Calu3 (cell line): ENCODE data around the gene TRERF1. TPM values are rescaled to one million over a fixed set of nuclear protein-coding genes. Genes with fewer than 3 reads are reported as not detected.

Source experiments
- BruUV-seq: library from RNA; stranded (reverse); fragments of 400-500 nt; replicated peaks from 2 replicates; lab custom pipeline; 2021; lab: Mats Ljungman, UMichigan
- CTCF ChIA-PET: fragments of 300-600 bp; sonication (Branson Sonifier 250); formaldehyde crosslinking; loops from one replicate; lab custom pipeline; 2022; ENCODE audit warnings: antibody characterized with exemption; lab: Charles Lee
- DNase-seq: peaks from one replicate; pipeline ENCODE4 v3.0.0; 2022
- H3K27ac Mint-ChIP-seq: one replicate; pipeline ENCODE4 v1.8.0; 2022; ENCODE audit warnings: mixed read lengths; ENCODE audit not compliant: unreplicated experiment
- H3K27me3 Mint-ChIP-seq: one replicate; pipeline ENCODE4 v1.8.0; 2022; ENCODE audit warnings: mixed read lengths; ENCODE audit not compliant: unreplicated experiment
- H3K36me3 Mint-ChIP-seq: one replicate; pipeline ENCODE4 v1.8.0; 2022; ENCODE audit warnings: mild to moderate bottlenecking, moderate library complexity, mixed read lengths; ENCODE audit not compliant: insufficient read depth, unreplicated experiment
- H3K4me1 Mint-ChIP-seq: one replicate; pipeline ENCODE4 v1.8.0; 2022; ENCODE audit warnings: mild to moderate bottlenecking, low read depth, mixed read lengths; ENCODE audit not compliant: unreplicated experiment
- H3K4me3 Mint-ChIP-seq: one replicate; pipeline ENCODE4 v1.8.0; 2022; ENCODE audit warnings: mild to moderate bottlenecking, low read depth, moderate library complexity, mixed read lengths; ENCODE audit not compliant: unreplicated experiment
- H3K9me3 Mint-ChIP-seq: one replicate; pipeline ENCODE4 v1.8.0; 2022; ENCODE audit warnings: low read depth, mixed read lengths; ENCODE audit not compliant: unreplicated experiment
- intact Hi-C: fragments of 100-400 bp; cut with micrococcal nuclease; formaldehyde crosslinking; loops from one replicate; pipeline ENCODE4 v1.10.0; 2022; ENCODE audit not compliant: unreplicated experiment
- total RNA-seq: library from RNA; stranded (reverse); gene quantifications from 2 replicates; pipeline ENCODE4 v1.2.3, GENCODE V29; 2022
- TF ChIP-seq, protein P1 (sequence below): fragments of 200-600 bp; IDR thresholded peaks from one replicate; pipeline ENCODE4 v1.8.0; 2022; ENCODE audit warnings: antibody characterized with exemption; ENCODE audit not compliant: unreplicated experiment

The TRERF1 gene
- total RNA-seq, 1 experiment from 2014 or later, result 1.4 TPM

DNA sequence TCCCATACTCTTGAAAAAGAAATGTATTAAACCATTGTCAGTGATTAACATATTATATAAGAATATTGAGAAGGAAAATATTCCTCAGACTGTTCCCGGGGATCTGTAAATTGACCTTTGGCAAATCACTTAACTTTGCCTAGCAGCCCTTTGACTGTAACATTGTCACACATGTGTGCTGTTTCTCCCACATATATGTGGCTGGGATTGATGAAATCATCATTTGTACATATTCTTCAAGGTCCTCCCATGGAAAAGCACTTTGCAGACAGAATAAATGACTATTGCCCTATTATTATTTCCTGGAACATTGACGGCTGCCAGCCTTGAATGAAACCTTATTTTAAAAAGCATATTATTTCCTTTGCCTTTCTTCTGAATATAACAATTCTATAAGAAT lies 36.4 kb upstream of the TRERF1 start:
- Mint-ChIP-seq H3K36me3 (no peaks in the 10 kb centered on the region), H3K4me1 (no peaks in the 10 kb centered on the region), H3K9me3 (no peaks in the 10 kb centered on the region), H3K27me3 (no peaks in the 10 kb centered on the region), H3K27ac (no peak overlapping the region), H3K4me3 (no peak overlapping the region)
- CTCF ChIA-PET, result no interaction called here
- no peak for DNase-seq
- TF ChIP-seq, protein P1, sequence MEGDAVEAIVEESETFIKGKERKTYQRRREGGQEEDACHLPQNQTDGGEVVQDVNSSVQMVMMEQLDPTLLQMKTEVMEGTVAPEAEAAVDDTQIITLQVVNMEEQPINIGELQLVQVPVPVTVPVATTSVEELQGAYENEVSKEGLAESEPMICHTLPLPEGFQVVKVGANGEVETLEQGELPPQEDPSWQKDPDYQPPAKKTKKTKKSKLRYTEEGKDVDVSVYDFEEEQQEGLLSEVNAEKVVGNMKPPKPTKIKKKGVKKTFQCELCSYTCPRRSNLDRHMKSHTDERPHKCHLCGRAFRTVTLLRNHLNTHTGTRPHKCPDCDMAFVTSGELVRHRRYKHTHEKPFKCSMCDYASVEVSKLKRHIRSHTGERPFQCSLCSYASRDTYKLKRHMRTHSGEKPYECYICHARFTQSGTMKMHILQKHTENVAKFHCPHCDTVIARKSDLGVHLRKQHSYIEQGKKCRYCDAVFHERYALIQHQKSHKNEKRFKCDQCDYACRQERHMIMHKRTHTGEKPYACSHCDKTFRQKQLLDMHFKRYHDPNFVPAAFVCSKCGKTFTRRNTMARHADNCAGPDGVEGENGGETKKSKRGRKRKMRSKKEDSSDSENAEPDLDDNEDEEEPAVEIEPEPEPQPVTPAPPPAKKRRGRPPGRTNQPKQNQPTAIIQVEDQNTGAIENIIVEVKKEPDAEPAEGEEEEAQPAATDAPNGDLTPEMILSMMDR, result no peak
- no TSS peak for BruUV-seq
- intact Hi-C loops, result no loop called here

DNA sequence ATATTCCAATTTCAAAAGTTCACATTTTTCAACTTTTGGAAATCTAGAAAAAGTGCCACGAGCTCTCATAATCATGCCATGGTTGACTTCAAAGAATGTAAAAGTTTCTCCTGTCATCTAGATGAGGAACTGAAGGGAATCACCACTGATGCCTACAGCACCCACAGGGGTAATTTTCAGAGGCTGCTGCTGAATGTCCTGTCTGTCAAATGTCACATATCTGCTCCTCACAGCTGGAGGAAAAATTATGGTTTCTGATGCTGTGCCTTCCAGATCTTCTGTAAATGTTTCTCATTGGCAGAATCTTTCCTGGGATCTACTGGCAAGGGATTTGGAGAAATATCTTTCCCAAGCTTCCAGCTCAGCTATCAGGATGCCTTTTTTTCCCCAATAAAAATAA lies 32.5 kb upstream of the TRERF1 start:
- no peaks in the 10 kb centered on the region for H3K9me3 Mint-ChIP-seq
- no peak overlapping the region for H3K27ac Mint-ChIP-seq
- no peak overlapping the region for H3K4me3 Mint-ChIP-seq
- H3K27me3 Mint-ChIP-seq, result no peaks in the 10 kb centered on the region
- TF ChIP-seq, protein P1, result no peak
- no peaks in the 10 kb centered on the region for H3K36me3 Mint-ChIP-seq
- BruUV-seq, result no TSS peak
- no peaks in the 10 kb centered on the region for H3K4me1 Mint-ChIP-seq
- intact Hi-C loops, result no loop called here
- no peak for DNase-seq
- CTCF ChIA-PET, result interaction anchor here (0.7 kb wide), 1 partner anchor 15 kb away, joined by 3 read pairs; no protein-coding TSS in a partner anchor

DNA sequence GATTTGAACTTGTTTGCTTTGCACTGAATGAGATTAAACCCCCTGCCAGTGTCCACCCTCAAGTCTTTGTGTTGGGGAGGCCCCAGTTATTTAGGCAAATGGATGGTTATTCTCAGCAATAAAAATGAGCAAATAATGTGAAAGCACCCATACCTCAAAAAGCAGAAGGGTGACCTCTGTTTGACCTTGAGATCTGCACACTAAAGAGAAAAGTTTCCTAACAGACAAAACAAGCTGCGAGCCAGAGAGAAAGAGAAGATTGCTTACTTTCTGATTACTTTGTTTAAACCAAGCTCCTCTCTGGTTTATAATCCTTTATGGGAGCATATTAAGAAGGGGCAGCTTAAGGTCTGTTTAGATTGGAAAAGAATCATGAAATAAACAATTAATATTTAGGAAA lies 30.4 kb upstream of the TRERF1 start:
- DNase-seq, result no peak
- intact Hi-C loops, result no loop called here
- H3K9me3 Mint-ChIP-seq, result no peaks in the 10 kb centered on the region

DNA sequence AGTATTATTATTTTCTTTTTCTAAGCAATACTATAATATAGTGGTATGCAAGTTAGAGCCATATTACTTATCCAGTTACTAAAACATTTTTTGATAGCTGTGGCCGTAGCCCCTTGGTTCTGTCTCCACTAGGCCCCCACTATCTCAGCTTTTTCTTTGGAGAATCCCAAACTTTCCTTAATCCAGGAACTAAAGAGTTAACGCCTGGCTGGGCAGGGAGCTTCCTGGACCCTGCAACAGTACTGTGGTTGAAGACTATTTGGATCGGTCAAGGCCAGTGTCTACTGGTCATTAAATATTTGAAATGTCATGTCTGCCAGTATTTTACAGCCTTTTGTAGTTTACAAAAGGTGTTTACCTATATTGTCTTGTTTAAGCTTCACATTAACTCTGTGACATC lies 20.0 kb upstream of the TRERF1 start:
- no peaks in the 10 kb centered on the region for H3K4me1 Mint-ChIP-seq
- TF ChIP-seq, protein P1, result no peak
- BruUV-seq, result no TSS peak
- H3K27ac Mint-ChIP-seq, result no peak overlapping the region
- no peaks in the 10 kb centered on the region for H3K36me3 Mint-ChIP-seq
- H3K9me3 Mint-ChIP-seq, result peaks cover 13% of the 10 kb centered on the region
- DNase-seq, result no peak
- peaks cover 13% of the 10 kb centered on the region for H3K27me3 Mint-ChIP-seq
- no peak overlapping the region for H3K4me3 Mint-ChIP-seq
- CTCF ChIA-PET, result no interaction called here
- intact Hi-C loops, result no loop called here

More for the DNA sequence above, 30.4 kb upstream of the TRERF1 start:
- H3K36me3 Mint-ChIP-seq, result no peaks in the 10 kb centered on the region
- CTCF ChIA-PET, result no interaction called here
- no peak overlapping the region for H3K27ac Mint-ChIP-seq
- TF ChIP-seq, protein P1, result no peak
- no peaks in the 10 kb centered on the region for H3K27me3 Mint-ChIP-seq
- no peak overlapping the region for H3K4me3 Mint-ChIP-seq
- BruUV-seq, result no TSS peak
- no peaks in the 10 kb centered on the region for H3K4me1 Mint-ChIP-seq
